Retinal pigment epithelial cell (primary cell): ENCODE measurements around the gene CACNA2D3.
"Not testable (repeated sequence)": the region's sequence is repeated elsewhere in the genome, so short reads cannot be mapped to it uniquely, and the experiment has no call there.

Experiments used
- DNase-seq: peaks from one replicate; pipeline ENCODE4 v3.0.0-alpha.2; 2010; ENCODE audit warnings: low read depth
- H3K4me3 ChIP-seq: 2 replicates; pipeline ENCODE4 v1.5.1; 2011; ENCODE audit warnings: mild to moderate bottlenecking, low read length, control low read depth, moderate library complexity
- CTCF ChIP-seq: conservative IDR thresholded peaks from 2 replicates; pipeline ENCODE4 v1.5.1; 2011; ENCODE audit warnings: low read depth, low read length, control low read depth, inconsistent platforms

Gene CACNA2D3

GRCh38 chr3:54630101-54630623 is 507.8 kb downstream of the CACNA2D3 start:
- TF ChIP-seq CTCF = no peak
- no peak overlapping the region for H3K4me3 ChIP-seq
- DNase-seq = no peak

- DNase-seq, H3K4me3 ChIP-seq: not testable (repeated sequence)
Measured at GRCh38 chr3:54631001-54631400, 508.6 kb downstream of the CACNA2D3 start.

GRCh38 chr3:54631516-54632325 is 509.4 kb downstream of the CACNA2D3 start:
- no peak for TF ChIP-seq CTCF

GRCh38 chr3:54632326-54632665 is 509.9 kb downstream of the CACNA2D3 start:
- TF ChIP-seq CTCF = no peak
- no peak for DNase-seq
- H3K4me3 ChIP-seq = no peak overlapping the region

More at GRCh38 chr3:54631516-54632325, 509.4 kb downstream of the CACNA2D3 start:
- H3K4me3 ChIP-seq = no peak overlapping the region
- DNase-seq = no peak

GRCh38 chr3:54632834-54633233 is 510.5 kb downstream of the CACNA2D3 start:
- TF ChIP-seq CTCF = no peak
- no peak overlapping the region for H3K4me3 ChIP-seq
- no peak for DNase-seq

- H3K4me3 ChIP-seq = no peak overlapping the region
- no peak for DNase-seq
- no peak for TF ChIP-seq CTCF
Measured at GRCh38 chr3:54633444-54634121, 511.2 kb downstream of the CACNA2D3 start.

GRCh38 chr3:54634122-54634469 is 511.7 kb downstream of the CACNA2D3 start:
- no peak for DNase-seq
- no peak for TF ChIP-seq CTCF
- H3K4me3 ChIP-seq = no peak overlapping the region

- H3K4me3 ChIP-seq, DNase-seq: not testable (repeated sequence)
Measured at GRCh38 chr3:54639790-54640372, 517.5 kb downstream of the CACNA2D3 start.
